ENCODE results near the gene LYST. TPM values are rescaled to one million over a fixed set of nuclear protein-coding genes. Genes with fewer than 3 reads are reported as not detected.

LYST gene
- total RNA-seq, 1 donor from 2014 or later: 78.4 TPM

- peak; percentile 67 for ATAC-seq
These were observed 25.5 kb upstream of the LYST start for GRCh38 chr1:235892202-235892601.

DNA sequence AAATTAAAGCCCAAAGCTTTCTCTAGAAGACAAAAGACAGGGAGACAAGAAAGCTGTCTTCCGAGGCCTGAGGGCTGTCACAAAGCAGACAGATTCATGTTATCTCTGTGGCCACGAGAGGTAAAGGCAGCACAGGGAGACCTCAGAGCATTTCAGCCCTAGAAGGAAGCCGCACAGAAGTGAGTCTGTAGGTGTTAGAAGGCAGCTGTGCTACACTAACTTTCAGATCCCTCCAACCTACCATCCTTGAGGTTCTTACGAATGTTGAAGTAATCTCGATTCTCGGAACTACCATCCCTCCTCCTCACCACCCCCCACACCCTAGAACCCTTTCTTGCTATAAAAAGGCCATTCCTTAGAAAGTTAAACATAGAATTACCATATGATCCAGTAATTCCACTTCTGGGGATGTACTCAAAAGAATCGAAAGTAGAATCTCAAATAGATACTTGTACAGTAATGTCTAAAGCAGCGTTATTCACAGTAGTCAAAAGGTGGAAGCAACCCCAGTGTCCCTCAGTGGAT lies 21.5 kb upstream of the LYST start:
- DNase-seq: no peak
- peaks cover 6% of the 10 kb centered on the region for H3K4me1 ChIP-seq
- no peaks in the 10 kb centered on the region for H3K9me3 ChIP-seq
- TF ChIP-seq CTCF (IDR thresholded peaks at IDR 0.05): no peak
- peak overlapping the region; percentile 47 for H3K27ac ChIP-seq
- peak; percentile 43 for ATAC-seq
- no peaks in the 10 kb centered on the region for H3K36me3 ChIP-seq
- intact Hi-C loops (cut with DNase I): no loop called here
- H3K4me3 ChIP-seq: no peak overlapping the region
- H3K27me3 ChIP-seq: no peaks in the 10 kb centered on the region

More at GRCh38 chr1:235892202-235892601, 25.5 kb upstream of the LYST start:
- Histone ChIP-seq H3K27me3 (no peaks in the 10 kb centered on the region), H3K4me1 (no peaks in the 10 kb centered on the region), H3K27ac (peak overlapping the region; percentile 53), H3K9me3 (no peaks in the 10 kb centered on the region), H3K36me3 (no peaks in the 10 kb centered on the region), H3K4me3 (no peak overlapping the region)
- no peak for TF ChIP-seq CTCF (IDR thresholded peaks at IDR 0.05)
- intact Hi-C loops (cut with DNase I): no loop called here
- DNase-seq: peak; percentile 66

DNA sequence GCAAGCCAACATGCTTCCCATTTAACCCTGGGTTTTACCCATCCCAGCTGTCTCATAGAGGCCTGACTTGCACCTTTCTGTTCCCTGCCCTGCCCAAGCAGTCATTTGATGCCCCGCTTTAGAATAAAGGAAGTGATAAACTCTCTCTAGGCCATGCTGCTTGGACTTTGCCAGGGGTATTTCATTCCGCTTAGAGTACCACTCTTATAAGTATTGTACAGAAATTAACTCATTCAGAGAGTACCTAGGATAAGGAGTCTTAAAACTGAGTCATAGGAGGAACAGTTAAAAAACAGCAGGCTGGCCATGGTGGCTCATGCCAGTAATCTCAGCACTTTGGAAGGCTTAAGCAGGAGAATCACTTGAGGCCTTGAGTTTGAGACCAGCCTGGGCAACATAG lies 21.0 kb upstream of the LYST start:
- Histone ChIP-seq H3K4me3 (no peak overlapping the region), H3K4me1 (peaks cover 9% of the 10 kb centered on the region), H3K27ac (no peak overlapping the region), H3K9me3 (no peaks in the 10 kb centered on the region), H3K36me3 (no peaks in the 10 kb centered on the region), H3K27me3 (no peaks in the 10 kb centered on the region)
- no peak for DNase-seq
- no peak for ATAC-seq
- intact Hi-C loops (cut with DNase I): no loop called here
- no peak for TF ChIP-seq CTCF (IDR thresholded peaks at IDR 0.05)

DNA sequence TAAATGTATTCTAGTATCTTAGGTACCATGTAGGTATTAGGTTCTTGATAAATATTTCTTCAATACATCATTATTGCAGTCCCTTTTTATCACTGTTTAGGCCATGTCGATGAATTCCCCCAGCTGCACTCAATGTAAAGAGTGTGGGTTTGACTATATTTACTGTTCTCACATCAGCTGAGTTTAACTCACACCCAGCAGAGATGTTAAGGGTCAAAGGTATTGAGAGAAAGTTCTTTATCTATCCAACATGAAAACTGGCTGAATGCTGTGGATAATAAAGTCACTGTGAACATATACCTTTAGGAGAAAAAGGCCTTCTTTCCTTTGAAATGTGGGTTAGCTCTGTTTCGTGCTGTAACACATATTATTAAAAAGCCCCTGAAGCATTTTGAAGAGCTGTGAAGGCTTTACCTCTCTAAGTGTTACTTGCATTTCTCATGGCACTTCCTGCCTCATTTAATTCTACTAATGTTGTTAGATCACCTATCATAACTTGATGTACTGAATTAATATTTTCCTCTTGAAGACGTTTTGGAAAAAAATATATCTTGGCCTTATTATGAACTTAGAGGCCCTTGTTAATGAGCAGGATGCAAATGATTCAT lies 19.1 kb upstream of the LYST start:
- Histone ChIP-seq H3K9me3 (no peaks in the 10 kb centered on the region), H3K4me3 (no peak overlapping the region), H3K27ac (no peak overlapping the region), H3K36me3 (no peaks in the 10 kb centered on the region), H3K4me1 (peaks cover 9% of the 10 kb centered on the region), H3K27me3 (no peaks in the 10 kb centered on the region)
- DNase-seq (no peak), ATAC-seq (no peak)
- TF ChIP-seq CTCF (IDR thresholded peaks at IDR 0.05): no peak
- intact Hi-C loops (cut with DNase I): no loop called here

DNA sequence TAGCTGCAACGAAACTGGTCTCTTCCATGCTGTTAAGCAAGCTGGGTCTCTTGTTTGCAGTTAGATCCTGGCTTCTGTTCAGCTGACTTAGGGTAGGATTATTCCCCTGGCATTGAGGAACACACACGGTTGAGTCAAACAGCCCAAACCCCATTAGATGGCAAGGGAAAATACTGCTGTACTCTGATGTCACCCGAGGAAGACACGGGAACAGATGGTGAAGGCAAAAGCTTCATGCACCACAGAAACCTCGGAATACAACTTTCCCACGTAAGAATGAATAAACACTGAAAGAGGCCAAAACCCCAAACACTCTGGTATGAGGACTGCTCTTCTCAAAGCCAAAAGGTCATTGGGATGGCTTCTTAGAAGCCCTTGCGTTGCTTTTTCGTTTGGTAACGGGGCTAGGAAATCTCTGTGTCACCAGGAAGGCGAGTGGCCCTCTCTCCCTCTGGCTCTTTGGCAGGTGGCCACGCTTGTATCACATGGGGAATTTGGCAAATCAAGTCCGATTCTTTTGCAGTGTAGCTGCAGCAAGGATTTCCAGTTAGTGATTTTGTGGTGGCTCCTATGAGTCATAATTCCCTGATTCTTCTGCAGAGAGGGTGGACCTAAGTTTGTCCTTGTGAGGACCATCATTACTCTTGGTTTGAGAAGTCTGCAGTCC lies 16.7 kb upstream of the LYST start:
- DNase-seq (peak; percentile 89), ATAC-seq (peak; percentile 81)
- TF ChIP-seq CTCF (IDR thresholded peaks at IDR 0.05): no peak
- H3K27ac ChIP-seq: peak overlapping the region; percentile 75
- no peaks in the 10 kb centered on the region for H3K36me3 ChIP-seq
- H3K9me3 ChIP-seq: no peaks in the 10 kb centered on the region
- H3K4me3 ChIP-seq: peak overlapping the region; percentile 34
- H3K4me1 ChIP-seq: peaks cover 13% of the 10 kb centered on the region
- no peaks in the 10 kb centered on the region for H3K27me3 ChIP-seq
- intact Hi-C loops (cut with DNase I): no loop called here

Data from upper lobe of right lung (tissue), 1 donor.